Lower leg skin (tissue), 4 donors: Measurements from ENCODE around the gene IFNK. TPM values are rescaled to one million over a fixed set of nuclear protein-coding genes. Genes with fewer than 3 reads are reported as not detected.

Experiments
- DNase-seq, 2 donors: peaks; one replicate each; pipeline ENCODE4 v3.0.0-alpha.2; 2019; ENCODE audit warnings: low spot score in 2 of 2
- H3K4me3 ChIP-seq: fragments of 200-600 bp; sonication (generic); 2 replicates; pipeline ENCODE4 v1.5.1; 2017; ENCODE audit warnings: mild to moderate bottlenecking, low read depth; ENCODE audit not compliant: poor library complexity, severe bottlenecking
- POLR2A ChIP-seq, 2 donors: fragments of 450-650 bp; IDR thresholded peaks; one replicate each; pipeline ENCODE4 v1.6.1; 2016 to 2017; ENCODE audit warnings: antibody characterized with exemption in 2 of 2, mild to moderate bottlenecking in 1 of 2, moderate library complexity in 1 of 2
- WGBS, 2 donors: methylation state at CpG; one replicate each; pipeline ENCODE4 v1.1.5; 2018; 5-methylcytosine and 5-hydroxymethylcytosine counted together
- intact Hi-C: fragments of 100-400 bp; cut with DNase I; formaldehyde crosslinking; loops from one replicate; pipeline ENCODE4 v1.15.0; 2023; ENCODE audit warnings: low total_unique reads
- total RNA-seq, 4 donors: library from RNA; depleted of rRNA; stranded (reverse); fragments of >200 nt; gene quantifications; one replicate each; pipeline ENCODE4 v1.1.0, GENCODE V29; 2016
- TF ChIP-seq, protein P1 (sequence below), 3 donors: fragments of 450-650 bp; IDR thresholded peaks; one replicate each; pipeline ENCODE4 v1.5.1; 2016; ENCODE audit warnings: antibody characterized with exemption in 3 of 3, mild to moderate bottlenecking in 3 of 3, moderate library complexity in 2 of 3

The IFNK gene
- total RNA-seq, 4 donors from 2014 or later: not detected

DNA sequence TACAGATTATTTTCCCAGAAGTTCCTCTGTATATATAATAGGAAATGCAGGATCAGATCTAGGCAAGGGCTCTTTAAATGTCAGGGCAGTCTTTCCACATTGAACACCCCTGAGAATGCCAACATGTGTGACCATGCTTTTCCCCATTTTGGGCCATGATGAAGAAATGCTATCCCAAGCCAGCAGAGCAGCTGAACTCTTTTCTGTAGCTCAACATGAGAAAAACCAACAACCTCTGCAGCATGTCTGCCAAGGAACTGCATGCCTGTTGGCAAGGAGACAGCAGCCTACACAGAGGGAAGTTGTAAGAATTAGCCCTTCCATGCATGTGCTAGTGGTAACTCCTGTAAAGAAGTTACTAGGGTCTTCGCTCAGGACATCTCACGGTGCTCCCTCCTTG, 9.5 kb upstream of the IFNK start:
- DNase-seq: no peak
- 77 to 84% methylated on average over 2 of the region's 2 CpGs for WGBS, 2 donors
- no peak overlapping the region for H3K4me3 ChIP-seq
- no peak for TF ChIP-seq POLR2A (IDR thresholded peaks at IDR 0.05)
- intact Hi-C loops: no loop called here

DNA sequence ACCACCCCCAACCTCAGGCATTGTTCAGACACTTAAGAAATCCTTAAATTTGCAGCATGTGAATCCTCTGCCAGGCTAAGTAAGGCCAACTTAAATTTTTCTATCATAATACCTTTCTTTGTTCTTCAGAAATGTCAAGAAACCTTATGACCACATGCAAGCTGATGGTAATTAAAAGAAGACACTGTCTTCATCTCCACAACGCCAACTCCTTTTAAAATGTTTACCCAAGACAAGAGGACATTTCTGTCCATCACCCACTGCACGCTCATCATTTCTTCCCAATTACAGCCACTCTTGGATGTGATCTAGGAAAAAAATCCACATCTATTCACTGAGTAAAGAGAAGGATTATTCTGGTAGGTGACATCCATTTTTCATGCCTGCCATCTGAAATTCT, 6.1 kb upstream of the IFNK start:
- TF ChIP-seq, protein P1, sequence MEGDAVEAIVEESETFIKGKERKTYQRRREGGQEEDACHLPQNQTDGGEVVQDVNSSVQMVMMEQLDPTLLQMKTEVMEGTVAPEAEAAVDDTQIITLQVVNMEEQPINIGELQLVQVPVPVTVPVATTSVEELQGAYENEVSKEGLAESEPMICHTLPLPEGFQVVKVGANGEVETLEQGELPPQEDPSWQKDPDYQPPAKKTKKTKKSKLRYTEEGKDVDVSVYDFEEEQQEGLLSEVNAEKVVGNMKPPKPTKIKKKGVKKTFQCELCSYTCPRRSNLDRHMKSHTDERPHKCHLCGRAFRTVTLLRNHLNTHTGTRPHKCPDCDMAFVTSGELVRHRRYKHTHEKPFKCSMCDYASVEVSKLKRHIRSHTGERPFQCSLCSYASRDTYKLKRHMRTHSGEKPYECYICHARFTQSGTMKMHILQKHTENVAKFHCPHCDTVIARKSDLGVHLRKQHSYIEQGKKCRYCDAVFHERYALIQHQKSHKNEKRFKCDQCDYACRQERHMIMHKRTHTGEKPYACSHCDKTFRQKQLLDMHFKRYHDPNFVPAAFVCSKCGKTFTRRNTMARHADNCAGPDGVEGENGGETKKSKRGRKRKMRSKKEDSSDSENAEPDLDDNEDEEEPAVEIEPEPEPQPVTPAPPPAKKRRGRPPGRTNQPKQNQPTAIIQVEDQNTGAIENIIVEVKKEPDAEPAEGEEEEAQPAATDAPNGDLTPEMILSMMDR (IDR thresholded peaks at IDR 0.05): no peak
- TF ChIP-seq POLR2A (IDR thresholded peaks at IDR 0.05): no peak
- no peak overlapping the region for H3K4me3 ChIP-seq
- no peak for DNase-seq
- 83 to 87% methylated on average over 2 of the region's 2 CpGs for WGBS, 2 donors
- intact Hi-C loops: no loop called here

DNA sequence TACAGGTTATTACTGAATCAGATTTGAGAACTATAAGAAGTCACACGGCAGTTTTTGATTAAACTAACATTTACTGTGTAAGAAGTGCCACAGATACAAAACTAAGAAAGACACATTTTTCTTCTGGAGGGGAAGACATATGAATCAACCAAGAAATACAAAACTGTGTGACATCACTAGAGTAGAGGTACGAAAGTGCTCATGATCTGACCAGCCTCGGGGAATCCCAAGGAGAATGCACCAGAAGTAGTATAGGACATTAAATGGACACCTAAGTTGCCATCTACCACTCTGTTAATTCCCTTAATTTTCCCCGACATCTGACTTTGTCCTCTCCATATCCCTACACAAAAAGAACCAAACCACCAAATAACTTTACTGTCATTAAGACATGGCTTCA, 5.3 kb upstream of the IFNK start:
- 90 to 91% methylated on average over 4 of the region's 4 CpGs for WGBS, 2 donors
- TF ChIP-seq POLR2A (IDR thresholded peaks at IDR 0.05): no peak
- TF ChIP-seq, protein P1 (IDR thresholded peaks at IDR 0.05): no peak
- no peak for DNase-seq
- intact Hi-C loops: no loop called here
- H3K4me3 ChIP-seq: no peak overlapping the region

DNA sequence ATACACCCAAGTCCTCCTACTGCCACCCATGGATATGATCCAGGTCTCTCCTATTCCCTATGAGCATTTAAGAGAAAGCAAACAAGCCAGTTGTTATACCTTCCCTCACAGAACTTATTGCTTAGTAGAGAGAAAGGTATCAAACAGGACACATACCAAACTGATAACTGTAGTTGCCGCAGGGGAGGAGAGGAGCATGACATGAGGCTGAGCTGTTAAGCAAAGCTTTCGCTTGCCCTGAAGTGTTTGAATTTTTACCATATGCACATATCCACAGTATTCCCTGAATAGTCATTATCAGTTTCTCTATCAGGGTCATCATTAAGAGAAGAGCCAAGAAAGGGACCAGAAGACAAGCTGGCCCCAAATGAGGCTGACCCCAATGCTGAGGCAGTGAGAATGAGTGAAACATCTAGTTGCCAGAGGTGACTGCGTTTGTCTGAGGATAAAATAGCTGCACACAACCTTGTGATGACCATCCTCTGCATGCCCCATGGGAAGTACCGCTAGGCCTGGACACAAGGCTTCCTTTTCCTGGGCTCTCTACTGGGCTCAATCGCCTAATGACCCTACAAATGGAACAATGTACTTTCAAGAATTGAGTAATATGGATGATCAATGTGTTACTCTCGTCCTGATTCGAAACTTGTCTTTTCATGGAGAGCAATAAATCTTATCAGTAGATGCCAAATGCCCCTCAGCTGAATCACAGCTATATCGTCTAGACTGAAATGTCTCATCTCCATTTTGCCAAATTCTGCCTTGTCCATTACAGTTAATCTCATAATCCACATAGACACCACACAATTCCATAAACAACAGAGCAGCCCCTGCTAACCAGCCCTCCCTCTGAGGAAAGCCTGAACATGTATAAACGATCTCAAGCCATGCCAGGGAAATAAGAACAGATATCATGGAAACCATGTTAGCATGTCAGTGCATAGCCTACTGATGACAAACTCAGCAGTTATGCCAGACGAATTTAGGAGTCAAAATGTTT, 4.3 kb upstream of the IFNK start:
- H3K4me3 ChIP-seq: no peak overlapping the region
- intact Hi-C loops: no loop called here
- WGBS, 2 donors: 52 to 54% methylated on average over 10 of the region's 10 CpGs
- no peak for TF ChIP-seq POLR2A (IDR thresholded peaks at IDR 0.05)
- TF ChIP-seq, protein P1 (IDR thresholded peaks at IDR 0.05): no peak
- DNase-seq: no peak

DNA sequence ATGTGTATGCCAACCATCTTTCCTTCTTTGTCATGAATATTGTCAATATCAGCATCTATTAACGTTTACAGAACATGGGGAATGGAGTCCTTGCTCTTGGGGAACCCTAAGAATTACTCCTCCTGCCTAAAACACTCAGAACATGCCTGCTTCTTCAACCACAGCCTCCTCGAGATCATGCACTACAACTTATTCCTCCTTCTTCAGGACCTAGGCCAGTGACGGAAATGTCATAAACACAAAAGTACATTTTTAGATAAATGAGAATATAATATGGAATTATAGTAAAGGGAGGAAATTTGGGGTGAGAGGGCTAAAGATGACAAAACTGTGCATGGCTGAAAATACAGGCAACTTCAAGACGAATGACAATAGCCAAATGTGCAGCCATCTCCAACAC, 3.1 kb upstream of the IFNK start:
- no peak overlapping the region for H3K4me3 ChIP-seq
- TF ChIP-seq POLR2A (IDR thresholded peaks at IDR 0.05): no peak
- TF ChIP-seq, protein P1 (IDR thresholded peaks at IDR 0.05): no peak
- DNase-seq: no peak
- intact Hi-C loops: no loop called here
- WGBS, 2 donors: 82 to 88% methylated on average over 4 of the region's 4 CpGs

DNA sequence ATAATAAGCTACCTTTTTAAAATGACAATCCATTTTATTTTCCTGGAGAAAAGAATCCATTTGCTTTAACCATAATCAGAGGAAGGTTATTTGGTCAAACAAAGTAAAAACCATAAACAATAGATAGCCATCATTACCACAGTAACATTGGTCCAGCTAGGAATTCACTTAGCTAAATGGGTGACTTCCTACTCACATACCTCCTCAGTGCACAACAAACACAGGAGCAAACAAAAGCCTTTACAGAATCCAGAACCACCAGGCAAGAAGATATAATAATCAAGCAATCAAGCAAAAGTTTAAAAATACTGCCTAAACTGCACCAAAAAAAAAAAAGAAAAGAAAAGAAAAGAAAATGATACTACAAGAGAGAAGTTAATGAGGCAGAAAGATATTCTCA, 949 bp upstream of the IFNK start:
- TF ChIP-seq, protein P1 (IDR thresholded peaks at IDR 0.05): no peak
- no peak for TF ChIP-seq POLR2A (IDR thresholded peaks at IDR 0.05)
- DNase-seq: no peak
- H3K4me3 ChIP-seq: no peak overlapping the region
- intact Hi-C loops: no loop called here
